H9 (cell line): ENCODE measurements around the gene PRKCA. TPM values are rescaled to one million over a fixed set of nuclear protein-coding genes. Genes with fewer than 3 reads are reported as not detected.

Experiments
- DNase-seq: peaks from one replicate; pipeline ENCODE4 v3.0.0-alpha.2; 2017
- H2AFZ ChIP-seq: one replicate; pipeline ENCODE4 v1.6.1; 2013; ENCODE audit warnings: mild to moderate bottlenecking, low read length, control low read depth, moderate library complexity
- H2AK5ac ChIP-seq: 2 replicates; pipeline ENCODE4 v1.6.1; 2013; ENCODE audit warnings: low read length, control low read depth, mixed read lengths; ENCODE audit not compliant: insufficient read length
- H2BK120ac ChIP-seq: one replicate; pipeline ENCODE4 v1.6.1; 2013; ENCODE audit warnings: low read depth, mild to moderate bottlenecking, low read length, control low read depth, inconsistent platforms; ENCODE audit not compliant: poor library complexity, severe bottlenecking
- H2BK12ac ChIP-seq: 2 replicates; pipeline ENCODE4 v1.6.1; 2013; ENCODE audit warnings: low read length, control low read depth, mixed read lengths, low read depth; ENCODE audit not compliant: insufficient read length
- H2BK15ac ChIP-seq: 2 replicates; pipeline ENCODE4 v1.6.1; 2013; ENCODE audit warnings: low read depth, low read length, control low read depth
- H2BK20ac ChIP-seq: one replicate; pipeline ENCODE4 v1.6.1; 2013; ENCODE audit warnings: low read depth, mild to moderate bottlenecking, low read length, control low read depth, inconsistent platforms; ENCODE audit not compliant: poor library complexity, severe bottlenecking
- H2BK5ac ChIP-seq: 2 replicates; pipeline ENCODE4 v1.6.1; 2013; ENCODE audit warnings: low read length, control low read depth, mixed read lengths; ENCODE audit not compliant: insufficient read length
- H3K14ac ChIP-seq: 2 replicates; pipeline ENCODE4 v1.6.1; 2013; ENCODE audit warnings: low read length, control low read depth; ENCODE audit not compliant: insufficient read depth
- H3K18ac ChIP-seq: 2 replicates; pipeline ENCODE4 v1.6.1; 2013; ENCODE audit warnings: low read depth, mild to moderate bottlenecking, mixed read lengths, low read length, control low read depth; ENCODE audit not compliant: insufficient read length
- H3K23ac ChIP-seq: 2 replicates; pipeline ENCODE4 v1.6.1; 2013; ENCODE audit warnings: low read length, control low read depth, mixed read lengths, low read depth; ENCODE audit not compliant: insufficient read length
- H3K23me2 ChIP-seq: 2 replicates; pipeline ENCODE4 v1.6.1; 2013; ENCODE audit warnings: low read depth, mild to moderate bottlenecking, mixed read lengths, low read length, control low read depth; ENCODE audit not compliant: insufficient read length, poor library complexity, severe bottlenecking
- H3K27ac ChIP-seq: 2 replicates; pipeline ENCODE4 v1.5.1; 2013; ENCODE audit warnings: low read length, control low read depth, mixed read lengths, low read depth; ENCODE audit not compliant: insufficient read length
- H3K27me3 ChIP-seq: 2 replicates; pipeline ENCODE4 v1.6.1; 2013; ENCODE audit warnings: low read length, control low read depth, inconsistent platforms; ENCODE audit not compliant: insufficient read depth
- H3K4ac ChIP-seq: 2 replicates; pipeline ENCODE4 v1.6.1; 2013; ENCODE audit warnings: low read depth, mild to moderate bottlenecking, control low read depth, inconsistent platforms, low read length, moderate library complexity
- H3K4me1 ChIP-seq: 2 replicates; pipeline ENCODE4 v1.6.1; 2013; ENCODE audit warnings: low read length, control low read depth, inconsistent platforms; ENCODE audit not compliant: insufficient read depth
- H3K4me2 ChIP-seq: 2 replicates; pipeline ENCODE4 v1.6.1; 2013; ENCODE audit warnings: low read length, control low read depth, mixed read lengths; ENCODE audit not compliant: insufficient read length, insufficient read depth
- H3K56ac ChIP-seq: 2 replicates; pipeline ENCODE4 v1.6.1; 2013; ENCODE audit warnings: low read depth, mild to moderate bottlenecking, mixed read lengths, low read length, control low read depth; ENCODE audit not compliant: insufficient read length
- H3K79me1 ChIP-seq: 2 replicates; pipeline ENCODE4 v1.6.1; 2013; ENCODE audit warnings: low read depth, mild to moderate bottlenecking, moderate library complexity, low read length, control low read depth, inconsistent platforms; ENCODE audit not compliant: insufficient read depth, poor library complexity, severe bottlenecking
- H3K79me2 ChIP-seq: 2 replicates; pipeline ENCODE4 v1.6.1; 2013; ENCODE audit warnings: low read length, control low read depth, inconsistent platforms; ENCODE audit not compliant: insufficient read depth
- H3K9ac ChIP-seq: 2 replicates; pipeline ENCODE4 v1.6.1; 2013; ENCODE audit warnings: low read length, control low read depth, mixed read lengths; ENCODE audit not compliant: insufficient read length; ENCODE audit errors: extremely low read depth
- H3K9me3 ChIP-seq: one replicate; pipeline ENCODE4 v1.6.1; 2013; ENCODE audit warnings: low read depth, low read length, inconsistent platforms; ENCODE audit not compliant: control insufficient read depth
- H3T11ph ChIP-seq: one replicate; pipeline ENCODE4 v1.6.1; 2013; ENCODE audit warnings: mild to moderate bottlenecking, low read length, control low read depth, inconsistent platforms
- H4K20me1 ChIP-seq: one replicate; pipeline ENCODE4 v1.6.1; 2013; ENCODE audit not compliant: control insufficient read depth, insufficient read length, insufficient read depth
- H4K5ac ChIP-seq: 2 replicates; pipeline ENCODE4 v1.6.1; 2013; ENCODE audit warnings: low read depth, mild to moderate bottlenecking, mixed read lengths, low read length, control low read depth; ENCODE audit not compliant: insufficient read length
- H4K8ac ChIP-seq: replicated peaks from 2 replicates; pipeline ENCODE4 v1.6.1; 2013; ENCODE audit warnings: low read length, control low read depth, mixed read lengths, low read depth; ENCODE audit not compliant: insufficient read length
- H4K91ac ChIP-seq: 2 replicates; pipeline ENCODE4 v1.6.1; 2013; ENCODE audit warnings: low read depth, mild to moderate bottlenecking, moderate library complexity, mixed read lengths, low read length, control low read depth; ENCODE audit not compliant: insufficient read length
- H3K27ac Mint-ChIP-seq, 3 experiments: 2 replicates in 2 of 3; 3 replicates in 1 of 3; pipeline ENCODE4 v1.8.0; 2020 to 2021; ENCODE audit warnings: mixed read lengths in 3 of 3, mild to moderate bottlenecking in 1 of 3, moderate library complexity in 1 of 3
- H3K27me3 Mint-ChIP-seq: 2 replicates; pipeline ENCODE4 v1.8.0; 2021; ENCODE audit warnings: low read depth, mild to moderate bottlenecking, moderate library complexity, mixed read lengths
- H3K36me3 Mint-ChIP-seq, 3 experiments: 2 replicates in 2 of 3; 3 replicates in 1 of 3; pipeline ENCODE4 v1.8.0; 2020 to 2021; ENCODE audit warnings: low read depth in 3 of 3, mixed read lengths in 3 of 3; ENCODE audit not compliant: insufficient read depth in 1 of 3
- H3K4me1 Mint-ChIP-seq, 2 experiments: 2 replicates each; pipeline ENCODE4 v1.8.0; 2020; ENCODE audit warnings: mixed read lengths in 2 of 2
- H3K4me3 Mint-ChIP-seq, 2 experiments: 2 replicates in 1 of 2; 3 replicates in 1 of 2; pipeline ENCODE4 v1.8.0; 2020 to 2021; ENCODE audit warnings: mild to moderate bottlenecking in 2 of 2, mixed read lengths in 2 of 2, moderate library complexity in 1 of 2
- H3K9me3 Mint-ChIP-seq, 2 experiments: 2 replicates in 1 of 2; 3 replicates in 1 of 2; pipeline ENCODE4 v1.8.0; 2020; ENCODE audit warnings: mild to moderate bottlenecking in 2 of 2, mixed read lengths in 2 of 2, moderate library complexity in 1 of 2
- CTCF ChIP-seq: fragments of 200-600 bp; sonication (generic); conservative IDR thresholded peaks from 3 replicates; pipeline ENCODE4 v1.8.0; 2021; ENCODE audit warnings: antibody characterized with exemption, mild to moderate bottlenecking
- WGBS: extraction: QIAGEN DNeasy Blood & Tissue Kit; methylation state at CpG from one replicate; pipeline ENCODE4 v1.1.7; 2013; ENCODE audit warnings: missing lambda C conversion rate, low lambda C conversion rate, mixed read lengths; ENCODE audit not compliant: insufficient read length; ENCODE audit errors: extremely low coverage; 5-methylcytosine and 5-hydroxymethylcytosine counted together
- total RNA-seq: library from RNA; stranded (reverse); gene quantifications from 2 replicates; pipeline ENCODE4 v1.2.1, GENCODE V29; 2021

The PRKCA gene
- total RNA-seq, 1 experiment from 2014 or later: 10.5 TPM

GRCh38 chr17:66459811-66460270 lies 157.4 kb downstream of the PRKCA start:
- Histone ChIP-seq H3K79me1 (no peaks in the 10 kb centered on the region), H3K56ac (no peak overlapping the region), H3K4ac (no peak overlapping the region), H3K23ac (no peak overlapping the region), H4K8ac (no peak overlapping the region), H4K5ac (no peak overlapping the region), H2BK15ac (no peak overlapping the region), H3K27ac (no peak overlapping the region), H2BK12ac (no peak overlapping the region), H3K79me2 (no peaks in the 10 kb centered on the region), H2AFZ (no peak overlapping the region), H2AK5ac (no peak overlapping the region), H2BK5ac (no peak overlapping the region), H3K27me3 (peaks cover 9% of the 10 kb centered on the region; the same call in 1 of the 2 replicates), H4K91ac (no peak overlapping the region), H3K4me1 (no peaks in the 10 kb centered on the region), H4K20me1 (peaks cover 2% of the 10 kb centered on the region), H3K23me2 (no peaks in the 10 kb centered on the region), H2BK20ac (no peak overlapping the region), H3K9me3 (no peaks in the 10 kb centered on the region), H3K4me2 (no peak overlapping the region), H3K9ac (no peak overlapping the region), H3T11ph (no peak overlapping the region), H2BK120ac (no peak overlapping the region), H3K14ac (no peak overlapping the region), H3K18ac (no peak overlapping the region)
- Mint-ChIP-seq H3K4me3 (no peak overlapping the region), H3K9me3 (no peaks in the 10 kb centered on the region), H3K4me1 (no peaks in the 10 kb centered on the region), H3K27ac (no peak overlapping the region), H3K36me3 (peaks cover 0 to 2% (median 0%) of the 10 kb centered on the region in 3 experiments; a peak in 2 of 7 replicates), H3K27me3 (peaks cover 25% of the 10 kb centered on the region)
- no peak for TF ChIP-seq CTCF
- no CpG with 5 or more reads among the region's 7 CpGs for WGBS
- DNase-seq: no peak
